Karpas-422 (cell line): ENCODE data around the gene C5AR1. TPM values are rescaled to one million over a fixed set of nuclear protein-coding genes. Genes with fewer than 3 reads are reported as not detected.

Experiments used
- DNase-seq: peaks from one replicate; pipeline ENCODE4 v3.0.0-alpha.2; 2015
- H2AFZ ChIP-seq: fragments of 200-600 bp; sonication (generic); 2 replicates; pipeline ENCODE4 v1.6.1; 2014; ENCODE audit warnings: antibody characterized with exemption, low read length, mixed read lengths
- H3K27ac ChIP-seq: fragments of 200-600 bp; sonication (generic); 2 replicates; pipeline ENCODE4 v1.5.1; 2014; ENCODE audit warnings: mild to moderate bottlenecking, low read length, moderate library complexity
- H3K27me3 ChIP-seq: fragments of 200-600 bp; sonication (generic); 2 replicates; pipeline ENCODE4 v1.6.1; 2014; ENCODE audit warnings: low read length, mixed read lengths
- H3K36me3 ChIP-seq: fragments of 200-600 bp; sonication (generic); 2 replicates; pipeline ENCODE4 v1.6.1; 2014; ENCODE audit warnings: low read length, mixed read lengths; ENCODE audit not compliant: insufficient read depth
- H3K4me1 ChIP-seq: fragments of 200-600 bp; sonication (generic); 2 replicates; pipeline ENCODE4 v1.6.1; 2014; ENCODE audit warnings: mild to moderate bottlenecking, low read length, mixed read lengths
- H3K4me2 ChIP-seq: fragments of 200-600 bp; sonication (generic); 2 replicates; pipeline ENCODE4 v1.6.1; 2014; ENCODE audit warnings: low read length, low read depth, mild to moderate bottlenecking; ENCODE audit not compliant: poor library complexity, severe bottlenecking
- H3K4me3 ChIP-seq: fragments of 200-600 bp; sonication (generic); 2 replicates; pipeline ENCODE4 v1.5.1; 2014; ENCODE audit warnings: mild to moderate bottlenecking, antibody characterized with exemption, low read length, mixed read lengths
- H3K79me2 ChIP-seq: fragments of 200-600 bp; sonication (generic); 2 replicates; pipeline ENCODE4 v1.6.1; 2014; ENCODE audit warnings: mild to moderate bottlenecking, low read length, mixed read lengths
- H3K9ac ChIP-seq: fragments of 200-600 bp; sonication (generic); 2 replicates; pipeline ENCODE4 v1.6.0; 2014; ENCODE audit warnings: low read length
- H3K9me2 ChIP-seq: fragments of 200-600 bp; sonication (generic), shearing (Covaris generic); replicated peaks from 2 replicates; pipeline ENCODE4 v1.6.0; 2014; ENCODE audit warnings: mild to moderate bottlenecking, low read length, moderate library complexity; ENCODE audit not compliant: insufficient read depth
- H3K9me3 ChIP-seq: fragments of 300-700, 200-600 bp; sonication (generic); 2 replicates; pipeline ENCODE4 v1.6.1; 2014; ENCODE audit warnings: low read length, mixed read lengths
- H4K20me1 ChIP-seq: fragments of 200-600 bp; sonication (generic); 2 replicates; pipeline ENCODE4 v1.6.1; 2014; ENCODE audit warnings: mild to moderate bottlenecking, antibody characterized with exemption, low read length, low read depth; ENCODE audit not compliant: insufficient read depth
- total RNA-seq: library from RNA; depleted of rRNA; stranded (reverse); fragments of >200 nt; shearing (Covaris generic); gene quantifications from 2 replicates; pipeline ENCODE4 v1.2.3, GENCODE V29; 2014; ENCODE audit warnings: low replicate concordance

C5AR1 gene
- total RNA-seq, 1 experiment from 2014 or later: 0.41 TPM

- DNase-seq: no peak
- Histone ChIP-seq H2AFZ (no peak overlapping the region), H3K9me3 (no peaks in the 10 kb centered on the region), H3K9me2 (no peaks in the 10 kb centered on the region), H3K79me2 (no peaks in the 10 kb centered on the region), H3K4me3 (no peak overlapping the region), H3K9ac (no peak overlapping the region), H4K20me1 (no peaks in the 10 kb centered on the region), H3K27ac (no peak overlapping the region), H3K36me3 (no peaks in the 10 kb centered on the region), H3K27me3 (no peaks in the 10 kb centered on the region), H3K4me1 (peaks cover 7% of the 10 kb centered on the region), H3K4me2 (no peak overlapping the region)
Observed at GRCh38 chr19:47303966-47304365, 5.7 kb upstream of the C5AR1 start.

GRCh38 chr19:47305309-47305751 is 4.3 kb upstream of the C5AR1 start:
- H4K20me1 ChIP-seq: no peaks in the 10 kb centered on the region
- no peak overlapping the region for H3K9ac ChIP-seq
- no peaks in the 10 kb centered on the region for H3K9me2 ChIP-seq
- no peaks in the 10 kb centered on the region for H3K79me2 ChIP-seq
- no peak overlapping the region for H3K27ac ChIP-seq
- H3K36me3 ChIP-seq: no peaks in the 10 kb centered on the region
- H2AFZ ChIP-seq: no peak overlapping the region
- peak; percentile 74 for DNase-seq
- no peaks in the 10 kb centered on the region for H3K27me3 ChIP-seq
- no peak overlapping the region for H3K4me3 ChIP-seq
- H3K9me3 ChIP-seq: no peaks in the 10 kb centered on the region
- H3K4me1 ChIP-seq: peaks cover 13% of the 10 kb centered on the region
- no peak overlapping the region for H3K4me2 ChIP-seq

GRCh38 chr19:47306303-47306702 is 3.4 kb upstream of the C5AR1 start:
- Histone ChIP-seq H3K4me2 (no peak overlapping the region), H3K9me3 (no peaks in the 10 kb centered on the region), H3K36me3 (no peaks in the 10 kb centered on the region), H3K27me3 (no peaks in the 10 kb centered on the region), H4K20me1 (no peaks in the 10 kb centered on the region), H3K27ac (no peak overlapping the region), H3K4me3 (no peak overlapping the region), H2AFZ (no peak overlapping the region), H3K79me2 (no peaks in the 10 kb centered on the region), H3K9me2 (no peaks in the 10 kb centered on the region), H3K4me1 (peaks cover 13% of the 10 kb centered on the region), H3K9ac (no peak overlapping the region)
- DNase-seq: no peak

GRCh38 chr19:47309038-47309437 is 623 bp upstream of the C5AR1 start:
- Histone ChIP-seq H3K79me2 (no peaks in the 10 kb centered on the region), H2AFZ (no peak overlapping the region), H3K9me3 (no peaks in the 10 kb centered on the region), H3K27ac (no peak overlapping the region), H3K9me2 (no peaks in the 10 kb centered on the region), H3K27me3 (no peaks in the 10 kb centered on the region), H4K20me1 (no peaks in the 10 kb centered on the region), H3K4me2 (peak overlapping the region; percentile 38), H3K4me3 (no peak overlapping the region), H3K4me1 (peaks cover 13% of the 10 kb centered on the region), H3K9ac (no peak overlapping the region), H3K36me3 (no peaks in the 10 kb centered on the region)
- DNase-seq: peak; percentile 66

GRCh38 chr19:47310323-47310722 is 662 bp downstream of the C5AR1 start:
- Histone ChIP-seq H3K4me3 (no peak overlapping the region), H2AFZ (no peak overlapping the region), H3K27me3 (no peaks in the 10 kb centered on the region), H3K9me2 (no peaks in the 10 kb centered on the region), H3K4me1 (peaks cover 15% of the 10 kb centered on the region), H4K20me1 (no peaks in the 10 kb centered on the region), H3K27ac (no peak overlapping the region), H3K9me3 (no peaks in the 10 kb centered on the region), H3K36me3 (no peaks in the 10 kb centered on the region), H3K79me2 (no peaks in the 10 kb centered on the region), H3K4me2 (no peak overlapping the region), H3K9ac (no peak overlapping the region)
- DNase-seq: no peak

- Histone ChIP-seq H3K27ac (no peak overlapping the region), H3K4me2 (no peak overlapping the region), H3K36me3 (no peaks in the 10 kb centered on the region), H3K4me1 (peaks cover 18% of the 10 kb centered on the region), H3K27me3 (no peaks in the 10 kb centered on the region), H3K9me3 (no peaks in the 10 kb centered on the region), H3K79me2 (no peaks in the 10 kb centered on the region), H3K4me3 (no peak overlapping the region), H3K9me2 (no peaks in the 10 kb centered on the region), H3K9ac (no peak overlapping the region), H4K20me1 (no peaks in the 10 kb centered on the region), H2AFZ (no peak overlapping the region)
- no peak for DNase-seq
Observed at GRCh38 chr19:47310819-47311218, 1.2 kb downstream of the C5AR1 start.

- no peak overlapping the region for H3K4me2 ChIP-seq
Observed at GRCh38 chr19:47312366-47313006, 2.8 kb downstream of the C5AR1 start.

GRCh38 chr19:47313754-47314295 is 4.2 kb downstream of the C5AR1 start:
- Histone ChIP-seq H3K27me3 (no peaks in the 10 kb centered on the region), H2AFZ (no peak overlapping the region), H3K9me3 (no peaks in the 10 kb centered on the region), H3K36me3 (no peaks in the 10 kb centered on the region), H4K20me1 (no peaks in the 10 kb centered on the region), H3K27ac (no peak overlapping the region), H3K4me2 (no peak overlapping the region), H3K4me1 (peaks cover 17% of the 10 kb centered on the region), H3K9me2 (no peaks in the 10 kb centered on the region), H3K4me3 (no peak overlapping the region), H3K79me2 (no peaks in the 10 kb centered on the region), H3K9ac (no peak overlapping the region)
- no peak for DNase-seq

More at GRCh38 chr19:47312366-47313006, 2.8 kb downstream of the C5AR1 start:
- Histone ChIP-seq H2AFZ (no peak overlapping the region), H3K27me3 (no peaks in the 10 kb centered on the region), H3K79me2 (no peaks in the 10 kb centered on the region), H3K4me1 (peaks cover 18% of the 10 kb centered on the region), H3K27ac (no peak overlapping the region), H3K9me2 (no peaks in the 10 kb centered on the region), H3K4me3 (no peak overlapping the region), H3K9ac (no peak overlapping the region), H4K20me1 (no peaks in the 10 kb centered on the region), H3K36me3 (no peaks in the 10 kb centered on the region), H3K9me3 (no peaks in the 10 kb centered on the region)
- DNase-seq: no peak
